ENCODE results near the gene LYST. TPM values are rescaled to one million over a fixed set of nuclear protein-coding genes. Genes with fewer than 3 reads are reported as not detected.
"Not testable (repeated sequence)": the region's sequence is repeated elsewhere in the genome, so short reads cannot be mapped to it uniquely, and the experiment has no call there.

The LYST gene
- polyA plus RNA-seq (2013, experiment 1 of 2) = 4.3 TPM
- polyA plus RNA-seq (2013, experiment 2 of 2) = 5.7 TPM

- Histone ChIP-seq H3K14ac (ENCODE audit: low read length in 2 of 2) (peak within 1 kb of the TSS in 1 of 2 experiments; percentile 66), H3K18ac (ENCODE audit: low read depth in 1 of 2, low read length in 2 of 2) (peak within 1 kb of the TSS; percentile 45 to 92), H3K27ac (ENCODE audit: low read length, poor library complexity, severe bottlenecking) (peak within 1 kb of the TSS; percentile 49), H3K4me3 (ENCODE audit: insufficient read depth in 1 of 2, low read depth in 1 of 2, low read length in 2 of 2) (peak within 1 kb of the TSS; percentile 85 to 87), H3K4me1 (ENCODE audit: control insufficient read depth, insufficient read depth, low read depth, low read length) (peaks cover 2% of the 10 kb centered on the region), H3K4ac (ENCODE audit: low read depth in 1 of 2, low read length in 2 of 2) (peak within 1 kb of the TSS; percentile 57 to 86), H2BK120ac (ENCODE audit: low read depth, low read length) (peak within 1 kb of the TSS; percentile 58), H3K23ac (ENCODE audit: low read length in 2 of 2) (peak within 1 kb of the TSS in 1 of 2 experiments; percentile 16), H3K9me3 (ENCODE audit: control insufficient read depth, low read length) (no peaks in the 10 kb centered on the region), H2BK5ac (ENCODE audit: low read depth, low read length, poor library complexity, severe bottlenecking) (no peak within 1 kb of the TSS), H4K91ac (ENCODE audit: low read length) (peak within 1 kb of the TSS; percentile 89), H3K4me2 (ENCODE audit: low read length, poor library complexity, severe bottlenecking) (peak within 1 kb of the TSS; percentile 76), H2BK12ac (ENCODE audit: low read length in 2 of 2) (no peak within 1 kb of the TSS), H3K27me3 (ENCODE audit: control insufficient read depth in 1 of 2, insufficient read depth in 1 of 2, low read length in 2 of 2) (no peaks in the 10 kb centered on the region), H2AK5ac (ENCODE audit: low read length, severe bottlenecking) (no peak within 1 kb of the TSS), H3K79me1 (replicated peaks; ENCODE audit: low read length, poor library complexity, severe bottlenecking) (peaks cover 14% of the 10 kb centered on the region), H2BK15ac (ENCODE audit: low read depth, poor library complexity, severe bottlenecking) (peak within 1 kb of the TSS; percentile 93), H3K9ac (ENCODE audit: low read length) (peak within 1 kb of the TSS; percentile 91), H3K36me3 (ENCODE audit: control insufficient read depth in 1 of 2, insufficient read depth in 2 of 2, low read depth in 1 of 2, low read length in 2 of 2) (no peaks in the 10 kb centered on the region), H2AFZ (ENCODE audit: low read depth, low read length) (peak within 1 kb of the TSS; percentile 91), H4K8ac (ENCODE audit: low read length) (peak within 1 kb of the TSS; percentile 100)
- WGBS = 0% methylated on average over 47 of the region's 71 CpGs
- peak; percentile 76 for DNase-seq
Measured at GRCh38 chr1:235866205-235866912, at the start of gene LYST. LYST (minus strand) TSS chr1:235866906; CDS start chr1:235830417, 36,489 bp downstream.

DNA sequence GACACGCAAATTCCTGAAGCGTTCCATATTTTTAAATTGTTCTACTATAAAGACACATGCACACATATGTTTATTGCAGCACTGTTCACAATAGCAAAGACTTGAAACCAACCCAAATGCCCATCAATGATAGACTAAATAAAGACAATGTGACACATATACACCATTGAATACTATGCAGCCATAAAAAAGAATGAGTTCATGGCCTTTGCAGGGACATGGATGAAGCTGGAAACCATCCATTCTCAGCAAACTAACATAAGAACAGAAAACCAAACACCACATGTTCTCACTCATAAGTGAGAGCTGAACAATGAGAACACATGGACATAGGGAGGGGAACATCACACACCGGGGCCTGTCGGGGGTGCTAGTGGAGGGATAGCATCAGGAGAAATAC is 48.8 kb upstream of the LYST start:
- DNase-seq; H3K27me3 ChIP-seq (ENCODE audit: control insufficient read depth in 1 of 2, insufficient read depth in 1 of 2, low read length in 2 of 2); H4K91ac ChIP-seq (ENCODE audit: low read length); H3K4me2 ChIP-seq (ENCODE audit: low read length, poor library complexity, severe bottlenecking); H3K36me3 ChIP-seq (ENCODE audit: control insufficient read depth in 1 of 2, insufficient read depth in 2 of 2, low read depth in 1 of 2, low read length in 2 of 2); H2AFZ ChIP-seq (ENCODE audit: low read depth, low read length); H2BK120ac ChIP-seq (ENCODE audit: low read depth, low read length); H2AK5ac ChIP-seq (ENCODE audit: low read length, severe bottlenecking); H3K27ac ChIP-seq (ENCODE audit: low read length, poor library complexity, severe bottlenecking); H3K18ac ChIP-seq (ENCODE audit: low read depth in 1 of 2, low read length in 2 of 2); H2BK5ac ChIP-seq (ENCODE audit: low read depth, low read length, poor library complexity, severe bottlenecking); H3K9me3 ChIP-seq (ENCODE audit: control insufficient read depth, low read length); H3K79me1 ChIP-seq (replicated peaks; ENCODE audit: low read length, poor library complexity, severe bottlenecking); H3K23ac ChIP-seq (ENCODE audit: low read length in 2 of 2); H2BK12ac ChIP-seq (ENCODE audit: low read length in 2 of 2); H2BK15ac ChIP-seq (ENCODE audit: low read depth, poor library complexity, severe bottlenecking); H4K8ac ChIP-seq (ENCODE audit: low read length); H3K14ac ChIP-seq (ENCODE audit: low read length in 2 of 2); H3K4me3 ChIP-seq (ENCODE audit: insufficient read depth in 1 of 2, low read depth in 1 of 2, low read length in 2 of 2); H3K4ac ChIP-seq (ENCODE audit: low read depth in 1 of 2, low read length in 2 of 2); H3K9ac ChIP-seq (ENCODE audit: low read length): not testable (repeated sequence)
- WGBS = 97% methylated on average over 2 of the region's 4 CpGs
- H3K4me1 ChIP-seq (ENCODE audit: control insufficient read depth, insufficient read depth, low read depth, low read length) = peaks cover 24% of the 10 kb centered on the region

DNA sequence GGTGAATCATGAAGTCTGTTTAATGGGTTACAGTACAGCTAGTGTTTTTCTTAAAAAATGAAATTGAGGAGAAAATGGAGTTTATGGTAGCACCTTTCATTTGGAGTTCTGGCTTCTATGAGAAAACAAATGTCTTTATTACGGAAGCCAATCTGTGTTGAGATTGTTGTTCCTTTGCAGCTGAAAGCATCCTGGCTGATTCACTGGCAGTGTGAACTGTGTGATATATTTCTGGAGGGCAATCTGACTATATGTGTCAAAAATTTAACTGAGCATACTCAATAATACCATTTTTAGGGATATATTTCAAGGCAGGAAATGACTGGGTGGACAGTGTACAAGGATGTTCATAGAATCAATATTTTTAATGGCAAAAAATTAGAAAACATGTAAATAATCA is 46.6 kb upstream of the LYST start:
- H3K18ac ChIP-seq (ENCODE audit: low read depth in 1 of 2, low read length in 2 of 2) = no peak overlapping the region
- no peak overlapping the region for H3K4me2 ChIP-seq (ENCODE audit: low read length, poor library complexity, severe bottlenecking)
- no peak overlapping the region for H3K14ac ChIP-seq (ENCODE audit: low read length in 2 of 2)
- no peak overlapping the region for H2BK15ac ChIP-seq (ENCODE audit: low read depth, poor library complexity, severe bottlenecking)
- H3K27ac ChIP-seq (ENCODE audit: low read length, poor library complexity, severe bottlenecking) = peak overlapping the region; percentile 72
- no peak overlapping the region for H3K23ac ChIP-seq (ENCODE audit: low read length in 2 of 2)
- no peak overlapping the region for H4K91ac ChIP-seq (ENCODE audit: low read length)
- H4K8ac ChIP-seq (ENCODE audit: low read length) = no peak overlapping the region
- no peak overlapping the region for H3K4me3 ChIP-seq (ENCODE audit: insufficient read depth in 1 of 2, low read depth in 1 of 2, low read length in 2 of 2)
- H2BK120ac ChIP-seq (ENCODE audit: low read depth, low read length) = no peak overlapping the region
- H2BK12ac ChIP-seq (ENCODE audit: low read length in 2 of 2) = no peak overlapping the region
- H2AFZ ChIP-seq (ENCODE audit: low read depth, low read length) = no peak overlapping the region
- H3K9me3 ChIP-seq (ENCODE audit: control insufficient read depth, low read length) = no peaks in the 10 kb centered on the region
- no peak overlapping the region for H2BK5ac ChIP-seq (ENCODE audit: low read depth, low read length, poor library complexity, severe bottlenecking)
- peak overlapping the region; percentile 28 for H3K9ac ChIP-seq (ENCODE audit: low read length)
- no peak for DNase-seq
- H3K4me1 ChIP-seq (ENCODE audit: control insufficient read depth, insufficient read depth, low read depth, low read length) = peaks cover 20% of the 10 kb centered on the region
- WGBS = 69% methylated on average over 1 of the region's 1 CpG
- no peak overlapping the region for H3K4ac ChIP-seq (ENCODE audit: low read depth in 1 of 2, low read length in 2 of 2)
- no peaks in the 10 kb centered on the region for H3K36me3 ChIP-seq (ENCODE audit: control insufficient read depth in 1 of 2, insufficient read depth in 2 of 2, low read depth in 1 of 2, low read length in 2 of 2)
- no peaks in the 10 kb centered on the region for H3K27me3 ChIP-seq (ENCODE audit: control insufficient read depth in 1 of 2, insufficient read depth in 1 of 2, low read length in 2 of 2)
- H3K79me1 ChIP-seq (replicated peaks; ENCODE audit: low read length, poor library complexity, severe bottlenecking) = no peaks in the 10 kb centered on the region
- H2AK5ac ChIP-seq (ENCODE audit: low read length, severe bottlenecking) = no peak overlapping the region

GRCh38 chr1:235911876-235912275 is 45.2 kb upstream of the LYST start:
- H4K91ac ChIP-seq (ENCODE audit: low read length) = no peak overlapping the region
- H3K27me3 ChIP-seq (ENCODE audit: control insufficient read depth in 1 of 2, insufficient read depth in 1 of 2, low read length in 2 of 2) = no peaks in the 10 kb centered on the region
- H3K9ac ChIP-seq (ENCODE audit: low read length) = no peak overlapping the region
- H3K4me2 ChIP-seq (ENCODE audit: low read length, poor library complexity, severe bottlenecking) = no peak overlapping the region
- H2BK120ac ChIP-seq (ENCODE audit: low read depth, low read length) = no peak overlapping the region
- no peak overlapping the region for H3K4me3 ChIP-seq (ENCODE audit: insufficient read depth in 1 of 2, low read depth in 1 of 2, low read length in 2 of 2)
- H3K27ac ChIP-seq (ENCODE audit: low read length, poor library complexity, severe bottlenecking) = no peak overlapping the region
- H3K36me3 ChIP-seq (ENCODE audit: control insufficient read depth in 1 of 2, insufficient read depth in 2 of 2, low read depth in 1 of 2, low read length in 2 of 2) = no peaks in the 10 kb centered on the region
- H3K23ac ChIP-seq (ENCODE audit: low read length in 2 of 2) = no peak overlapping the region
- no peaks in the 10 kb centered on the region for H3K79me1 ChIP-seq (replicated peaks; ENCODE audit: low read length, poor library complexity, severe bottlenecking)
- peak overlapping the region in 1 of 2 experiments; percentile 54 for H3K18ac ChIP-seq (ENCODE audit: low read depth in 1 of 2, low read length in 2 of 2)
- peak overlapping the region in 1 of 2 experiments; percentile 83 for H2BK12ac ChIP-seq (ENCODE audit: low read length in 2 of 2)
- peak overlapping the region; percentile 97 for H2AK5ac ChIP-seq (ENCODE audit: low read length, severe bottlenecking)
- no peak overlapping the region for H2BK5ac ChIP-seq (ENCODE audit: low read depth, low read length, poor library complexity, severe bottlenecking)
- DNase-seq = no peak
- H2AFZ ChIP-seq (ENCODE audit: low read depth, low read length) = no peak overlapping the region
- peak overlapping the region; percentile 66 for H4K8ac ChIP-seq (ENCODE audit: low read length)
- H3K4ac ChIP-seq (ENCODE audit: low read depth in 1 of 2, low read length in 2 of 2) = no peak overlapping the region
- peaks cover 17% of the 10 kb centered on the region for H3K4me1 ChIP-seq (ENCODE audit: control insufficient read depth, insufficient read depth, low read depth, low read length)
- no peak overlapping the region for H2BK15ac ChIP-seq (ENCODE audit: low read depth, poor library complexity, severe bottlenecking)
- WGBS = 77% methylated on average over 6 of the region's 6 CpGs
- no peaks in the 10 kb centered on the region for H3K9me3 ChIP-seq (ENCODE audit: control insufficient read depth, low read length)
- H3K14ac ChIP-seq (ENCODE audit: low read length in 2 of 2) = no peak overlapping the region

Data from mesenchymal stem cell (in vitro differentiated cells and primary cell).